Loucy (cell line): ENCODE data around the gene ARHGAP32.

Experiments
- CTCF ChIP-seq: fragments of 200-600 bp; sonication (generic); conservative IDR thresholded peaks from 2 replicates; pipeline ENCODE4 v1.5.1; 2014; ENCODE audit warnings: mild to moderate bottlenecking, antibody characterized with exemption, low read length
- EZH2phosphoT487 ChIP-seq: fragments of 200-600 bp; IDR thresholded peaks from 2 replicates; pipeline ENCODE4 v1.6.1; 2018; ENCODE audit warnings: antibody characterized with exemption, mild to moderate bottlenecking, moderate library complexity, borderline replicate concordance

GRCh38 chr11:129089279-129089678 is 102.8 kb downstream of the ARHGAP32 start:
- TF ChIP-seq CTCF = no peak
- TF ChIP-seq EZH2phosphoT487 = no peak
